Measurements from ENCODE around the gene ARHGAP44. TPM values are rescaled to one million over a fixed set of nuclear protein-coding genes. Genes with fewer than 3 reads are reported as not detected.

The ARHGAP44 gene
- total and polyA plus RNA-seq, 9 of the 15 experiments (the other 6 are each of a cell fraction or from before 2014, with no cell fraction given), result 0.01 to 0.68 (median 0.07) TPM; not detected in 1

GRCh38 chr17:12814718-12815117 is 25.4 kb downstream of the ARHGAP44 start:
- FAIRE-seq (no peak), DNase-seq (ENCODE audit: extremely low read depth in 1 of 4, low spot score in 3 of 4) (no peak), ATAC-seq (no peak)
- in situ Hi-C loops (cut with MboI) (no loop called here), intact Hi-C loops (cut with micrococcal nuclease) (no loop called here)
- Histone ChIP-seq H3K27ac (ENCODE audit: extremely low read depth, low read depth, low read length) (no peak overlapping the region), H3K9ac (ENCODE audit: insufficient read depth in 1 of 2, low read depth in 2 of 2, low read length in 2 of 2) (no peak overlapping the region), H3K27me3 (ENCODE audit: control insufficient read depth in 2 of 2, insufficient read depth in 2 of 2, low read length in 2 of 2) (no peaks in the 10 kb centered on the region), H3K79me2 (ENCODE audit: control insufficient read depth, insufficient read depth, low read length) (no peaks in the 10 kb centered on the region), H3K4me2 (ENCODE audit: insufficient read depth, low read length) (no peak overlapping the region), H4K20me1 (replicated peaks; ENCODE audit: control insufficient read depth, insufficient read depth, low read length) (no peaks in the 10 kb centered on the region), H3K4me1 (replicated peaks in 1 of 2; ENCODE audit: control insufficient read depth in 2 of 2, insufficient read depth in 2 of 2, low read length in 2 of 2) (no peaks in the 10 kb centered on the region; a peak in 1 of 5 replicates), H3K36me3 (ENCODE audit: control insufficient read depth, insufficient read depth, low read length) (no peaks in the 10 kb centered on the region), H3K9me1 (ENCODE audit: control insufficient read depth, insufficient read depth, low read length) (no peaks in the 10 kb centered on the region), H3K9me3 (replicated peaks; ENCODE audit: control insufficient read depth, insufficient read depth, low read depth, low read length) (no peaks in the 10 kb centered on the region), H2AFZ (ENCODE audit: low read depth, low read length) (no peak overlapping the region), H3K4me3 (no peak overlapping the region)
- 0% methylated on average over 1 of the region's 2 CpGs for WGBS (ENCODE audit: insufficient coverage, low coverage, missing lambda C conversion rate)
- ChIA-PET CTCF (ENCODE audit: low intra/inter-chr PET ratio) (no interaction called here), POLR2A (interaction anchor here (0.6 kb wide), 1 partner anchor 36 kb away, joined by 5 read pairs; no protein-coding TSS in a partner anchor)
- TF ChIP-seq C11orf30 (IDR thresholded peaks at IDR 0.05; ENCODE audit: low read depth) (peak; percentile 30; the same call in 1 of the 2 replicates), MAFF (IDR thresholded peaks at IDR 0.05; ENCODE audit: low read length) (peak; percentile 39; the same call in 1 of the 2 replicates), HMG20B (CRISPR knock-in tag; IDR thresholded peaks at IDR 0.05) (no peak), CHD7 (IDR thresholded peaks at IDR 0.05; ENCODE audit: low read depth, low read length) (no peak), NFE2 (IDR thresholded peaks at IDR 0.05; ENCODE audit: low read depth) (peak; percentile 57; the same call in 1 of the 2 replicates), MAFK (IDR thresholded peaks at IDR 0.05; ENCODE audit: low read length) (peak; percentile 15; the same call in 1 of the 2 replicates), ZNF316 (IDR thresholded peaks at IDR 0.05) (peak; percentile 48), MAFG (tag; conservative IDR thresholded peaks at IDR 0.05) (peak; percentile 61)
- BruUV-seq (replicated peaks), result no TSS peak

All from K562 (cell line).